Spleen (tissue), 7 donors: ENCODE data around the gene ABHD17C.

Experiments
- CTCF ChIP-seq, 11 experiments: fragments of 200-600 bp in 7 of 11; fragments of 450-650 bp in 4 of 11; sonication (generic) in 4 of 11; IDR thresholded peaks in 8 of 11; conservative IDR thresholded peaks in 3 of 11; 1 replicate in 7 of 11; 2 replicates in 4 of 11; pipeline versions ENCODE4 v1.4.0 to v1.8.0; 2016 to 2021; ENCODE audit warnings: antibody characterized with exemption in 11 of 11, inconsistent platforms in 4 of 11, mild to moderate bottlenecking in 1 of 11
- POLR2A ChIP-seq, 3 donors: fragments of 450-650 bp; IDR thresholded peaks; one replicate each; pipeline ENCODE4 v1.5.1; 2017; ENCODE audit warnings: antibody characterized with exemption in 3 of 3, mild to moderate bottlenecking in 1 of 3
- donor health status: DM: no; HTN: no; CAD: no; lungs with moderate emphysema.
- donor health status: DM: no; HTN: no; CAD: no.
- donor health status: DM: no; HTN: no; CAD: no.

GRCh38 chr15:80698676-80699075 is 3.6 kb downstream of the ABHD17C start:
- TF ChIP-seq CTCF (IDR thresholded peaks at IDR 0.05 in 8 of 11, conservative IDR thresholded peaks at IDR 0.05 in 3 of 11) (no peak), POLR2A (IDR thresholded peaks at IDR 0.05) (no peak)
